Mammary epithelial cell (primary cell): Measurements from ENCODE around the gene CFAP99.

Experiments used
- CTCF ChIP-seq, 2 donors: IDR thresholded peaks in 1 of 2; conservative IDR thresholded peaks in 1 of 2; 2 replicates each; pipeline ENCODE4 v1.5.1; 2011 to 2012; ENCODE audit warnings: inconsistent platforms in 2 of 2, low read length in 2 of 2, mild to moderate bottlenecking in 2 of 2, control low read depth in 1 of 2, low read depth in 1 of 2; ENCODE audit not compliant: insufficient read depth in 1 of 2; ENCODE audit errors: extremely low read depth in 1 of 2
- EZH2 ChIP-seq: IDR thresholded peaks from 2 replicates; pipeline ENCODE4 v1.6.1; 2012; ENCODE audit warnings: low read length, inconsistent platforms, borderline replicate concordance

DNA sequence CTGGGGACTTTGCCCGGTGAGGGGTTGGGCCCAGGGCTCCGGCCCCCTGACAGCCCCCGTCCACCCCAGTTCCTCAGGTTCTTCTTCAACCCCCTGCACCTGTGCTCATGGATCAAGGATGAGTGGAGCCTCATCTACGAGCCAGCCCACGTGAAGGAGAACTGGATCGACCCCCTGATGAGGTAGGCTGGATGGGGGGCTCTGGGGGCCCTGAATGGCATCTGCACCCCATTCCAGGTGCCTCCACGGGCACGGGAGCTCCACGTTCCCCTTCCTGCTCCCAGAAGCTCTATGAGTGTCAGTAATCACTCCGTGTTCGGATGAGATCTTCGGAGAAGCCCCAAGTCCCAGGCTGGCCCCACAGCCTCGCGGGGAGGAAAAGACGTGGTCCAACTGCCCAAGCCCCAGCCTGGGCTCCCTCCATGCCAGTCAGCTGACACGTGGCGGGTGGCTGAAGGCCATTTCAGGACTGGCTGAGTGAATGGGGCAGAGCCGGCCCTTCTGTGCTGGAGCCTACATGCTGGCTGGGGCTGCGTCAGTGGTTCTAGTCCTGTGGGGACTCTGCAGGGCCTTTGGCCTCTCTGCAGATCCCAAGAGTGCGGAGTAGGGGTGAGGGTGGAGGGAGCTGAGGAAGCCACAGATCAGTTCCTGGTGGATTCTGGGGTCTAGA, 24.4 kb downstream of the CFAP99 start:
- no peak for TF ChIP-seq CTCF (conservative IDR thresholded peaks at IDR 0.05 in 1 of 2, IDR thresholded peaks at IDR 0.05 in 1 of 2; ENCODE audit: extremely low read depth in 1 of 2, insufficient read depth in 1 of 2, low read depth in 1 of 2, low read length in 2 of 2)
- TF ChIP-seq EZH2, result no peak
